Jurkat, Clone E6-1 (cell line): ENCODE measurements around the gene MERTK.
"Not testable (repeated sequence)": the region's sequence is repeated elsewhere in the genome, so short reads cannot be mapped to it uniquely, and the experiment has no call there.

Experiments used
- DNase-seq: peaks from one replicate; pipeline ENCODE4 v3.0.0-alpha.2; 2011; ENCODE audit warnings: low read depth, low spot score
- H3K4me3 ChIP-seq: 2 replicates; pipeline ENCODE4 v1.5.1; 2011; ENCODE audit warnings: mild to moderate bottlenecking, low read length, control low read depth, moderate library complexity

The MERTK gene

DNA sequence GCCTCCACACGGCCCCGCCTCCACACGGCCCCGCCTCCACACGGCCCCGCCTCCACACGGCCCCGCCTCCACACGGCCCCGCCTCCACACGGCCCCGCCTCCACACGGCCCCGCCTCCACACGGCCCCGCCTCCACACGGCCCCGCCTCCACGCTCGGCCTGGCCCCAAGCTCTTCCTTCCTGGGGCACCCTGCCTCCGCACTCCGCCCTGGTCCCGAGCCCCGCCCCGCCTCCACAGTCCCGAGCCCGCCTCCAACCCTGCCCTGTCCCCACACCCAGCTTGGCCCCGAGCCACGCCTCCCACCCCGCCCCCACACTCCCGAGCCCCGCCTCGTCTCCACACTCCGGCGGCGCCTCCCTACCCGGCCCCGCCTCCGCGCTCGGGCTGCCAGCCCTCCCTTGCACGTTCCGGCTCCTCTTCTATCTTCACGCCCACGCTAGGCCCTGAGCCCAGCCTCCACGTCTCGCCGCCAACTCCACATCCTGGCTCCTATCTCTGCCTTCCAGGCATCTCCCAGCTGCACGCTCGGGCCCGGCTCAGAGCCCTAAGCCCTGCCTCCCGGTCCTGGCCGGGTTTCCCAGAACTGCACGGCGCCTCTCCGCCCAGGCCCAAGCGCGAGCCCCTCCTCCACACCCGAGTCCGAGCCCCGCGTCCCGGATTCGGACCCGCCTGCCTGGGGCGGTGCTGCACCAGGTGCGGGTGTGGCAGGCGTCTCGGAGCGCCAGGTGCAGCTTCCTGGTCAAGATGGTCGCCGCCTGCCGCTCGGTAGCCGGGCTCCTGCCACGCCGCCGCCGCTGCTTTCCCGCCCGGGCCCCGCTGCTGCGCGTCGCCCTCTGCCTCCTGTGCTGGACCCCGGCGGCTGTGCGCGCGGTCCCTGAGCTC, 156.7 kb downstream of the MERTK start, which contains the start of gene TMEM87B:
Gene TMEM87B, plus strand, starts transcription at position 423 of the 883 bp plus-strand sequence. Its CDS starts 323 bp downstream, at position 746.
- DNase-seq = peak; percentile 92
- H3K4me3 ChIP-seq = peak within 1 kb of the TSS; percentile 82

- H3K4me3 ChIP-seq = peak overlapping the region; percentile 82
- DNase-seq = peak; percentile 42
These were observed 157.6 kb downstream of the MERTK start for GRCh38 chr2:112055730-112056625.

DNA sequence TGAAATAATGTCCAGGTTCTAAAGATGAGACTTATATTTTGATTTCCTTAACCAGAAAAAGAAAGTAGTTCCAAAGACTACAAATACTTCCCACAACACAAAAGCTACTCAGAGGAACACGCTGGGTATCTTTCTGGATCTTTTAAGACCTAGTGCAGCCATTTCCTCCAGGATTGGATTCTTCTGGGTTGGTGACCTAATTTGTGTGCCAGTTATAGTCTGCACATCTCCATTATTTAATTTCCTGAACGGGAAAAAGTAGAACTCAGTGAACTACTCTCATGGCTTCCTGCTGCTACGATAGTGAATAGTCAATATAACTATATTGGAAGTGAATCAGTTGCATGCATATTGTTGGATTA, 158.2 kb downstream of the MERTK start:
- DNase-seq = no peak
- peak overlapping the region; percentile 82 for H3K4me3 ChIP-seq

GRCh38 chr2:112059671-112060070, 161.3 kb downstream of the MERTK start:
- H3K4me3 ChIP-seq = no peak overlapping the region
- DNase-seq = no peak

DNA sequence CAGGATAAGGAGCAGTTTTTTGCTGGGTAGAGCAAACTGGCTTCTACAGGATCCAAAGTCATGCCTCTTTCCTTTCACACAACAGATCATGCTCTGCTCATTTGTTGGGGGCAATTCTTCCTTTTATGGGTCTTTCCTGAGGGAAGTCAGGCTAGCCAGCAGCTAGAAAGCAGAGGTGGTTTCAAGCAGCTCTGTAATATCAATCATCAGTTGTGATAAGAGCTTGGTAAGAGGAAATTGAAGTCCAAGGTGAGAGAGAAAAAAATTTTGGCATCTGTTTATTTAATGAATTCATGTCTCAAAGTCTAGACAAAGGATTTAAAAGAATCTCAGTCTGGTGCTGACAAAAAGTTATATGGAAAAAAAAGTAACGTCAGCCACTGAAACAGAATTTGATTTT, 162.9 kb downstream of the MERTK start:
- H3K4me3 ChIP-seq = no peak overlapping the region
- DNase-seq = no peak

GRCh38 chr2:112061840-112062239, 163.4 kb downstream of the MERTK start:
- DNase-seq = no peak
- no peak overlapping the region for H3K4me3 ChIP-seq

DNA sequence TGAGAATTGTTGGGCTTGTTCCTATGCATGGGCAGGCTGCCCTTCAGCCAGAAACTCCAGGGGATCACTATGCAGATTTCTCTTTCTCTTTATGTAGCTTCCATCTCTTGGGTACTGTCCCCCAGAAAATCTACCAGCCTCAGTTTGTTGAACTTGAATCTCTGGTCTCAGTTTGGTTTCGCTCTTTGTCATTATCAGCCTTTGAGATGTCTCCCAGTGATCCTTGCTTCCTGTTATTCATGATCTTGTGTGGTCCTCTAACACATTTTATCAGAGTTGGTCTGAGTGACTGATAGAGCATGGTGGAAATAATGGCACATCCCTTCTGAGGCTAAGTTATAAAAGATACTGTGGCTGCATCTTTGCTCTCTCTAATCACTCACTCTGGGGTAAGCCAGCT, 164.5 kb downstream of the MERTK start:
- no peak for DNase-seq
- no peak overlapping the region for H3K4me3 ChIP-seq

DNA sequence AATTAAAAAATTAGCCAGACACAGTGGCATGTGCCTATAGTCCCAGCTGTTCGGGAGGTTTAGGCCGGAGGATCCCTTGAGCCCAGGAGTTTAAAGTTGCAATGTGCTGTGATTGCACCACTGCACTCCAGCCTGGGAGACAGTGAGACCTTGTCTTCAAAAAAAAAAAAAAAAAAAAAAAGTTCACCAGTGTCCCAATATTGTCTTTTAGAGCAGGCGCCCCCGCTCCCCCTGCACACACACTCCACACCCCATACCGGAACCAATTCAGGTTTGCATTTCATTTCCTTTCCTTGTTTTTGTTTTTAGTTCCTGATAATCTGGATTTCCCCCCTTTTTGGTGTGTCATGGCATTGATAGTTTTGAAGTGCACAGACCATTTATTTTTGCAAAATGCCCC, 167.1 kb downstream of the MERTK start:
- H3K4me3 ChIP-seq = no peak overlapping the region
- no peak for DNase-seq

GRCh38 chr2:112065966-112066365, 167.6 kb downstream of the MERTK start:
- no peak for DNase-seq
- H3K4me3 ChIP-seq = no peak overlapping the region

DNA sequence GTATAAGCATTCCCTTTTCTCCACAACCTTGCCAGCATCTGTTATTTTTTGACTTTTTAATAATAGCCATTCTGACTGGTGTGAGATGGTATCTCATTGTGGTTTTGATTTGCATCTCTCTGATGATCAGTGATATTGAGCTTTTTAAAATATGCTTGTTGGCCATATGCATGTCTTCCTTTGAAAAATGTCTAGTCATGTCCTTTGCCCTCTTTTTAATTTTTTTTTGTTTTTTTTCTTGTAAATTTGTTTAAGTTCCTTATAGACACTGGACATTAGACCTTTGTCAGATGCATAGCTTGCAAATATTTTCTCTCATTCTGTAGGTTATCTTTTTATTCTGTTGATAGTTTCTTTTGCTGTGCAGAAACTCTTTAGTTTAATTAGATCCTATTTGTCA, 171.4 kb downstream of the MERTK start:
- not testable (repeated sequence) for DNase-seq, H3K4me3 ChIP-seq

DNA sequence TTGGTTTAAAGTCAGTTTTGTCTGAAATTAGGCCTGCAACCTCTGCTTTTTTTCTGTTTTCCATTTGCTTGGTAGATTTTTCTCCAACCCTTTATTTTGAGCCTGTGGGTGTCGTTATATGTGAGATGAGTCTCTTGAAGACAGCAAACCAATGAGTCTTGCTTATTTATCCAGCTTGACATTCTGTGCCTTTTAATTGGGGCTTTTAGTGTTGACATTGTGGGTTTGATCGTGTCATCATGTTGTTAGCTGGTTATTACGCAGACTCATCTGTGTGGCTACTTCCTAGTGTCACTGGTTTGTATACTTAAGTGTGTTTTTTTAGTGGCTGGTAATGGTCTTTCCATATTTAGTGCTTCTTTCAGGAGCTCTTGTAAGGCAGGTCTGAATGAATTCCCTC, 175.5 kb downstream of the MERTK start:
- DNase-seq = no peak
- no peak overlapping the region for H3K4me3 ChIP-seq

DNA sequence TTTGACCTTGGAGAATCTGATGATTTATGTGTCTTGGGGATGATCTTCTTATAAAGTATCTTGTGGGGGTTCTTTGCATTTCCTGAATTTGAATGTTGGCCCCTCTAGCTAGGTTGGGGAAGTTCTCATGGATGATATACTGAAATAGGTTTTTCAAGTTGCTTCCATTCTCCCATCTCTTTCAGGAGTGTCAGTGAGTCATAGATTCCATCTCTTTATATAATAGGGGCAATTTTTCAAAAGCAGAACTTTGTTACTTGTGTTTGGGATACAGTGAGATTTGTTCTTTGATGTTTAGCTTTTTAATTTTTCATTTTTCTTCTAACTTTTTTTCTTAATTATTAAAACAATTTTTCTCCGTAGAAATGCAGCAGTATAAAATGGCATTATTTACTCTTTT, 176.1 kb downstream of the MERTK start:
- no peak for DNase-seq
- H3K4me3 ChIP-seq = no peak overlapping the region

DNA sequence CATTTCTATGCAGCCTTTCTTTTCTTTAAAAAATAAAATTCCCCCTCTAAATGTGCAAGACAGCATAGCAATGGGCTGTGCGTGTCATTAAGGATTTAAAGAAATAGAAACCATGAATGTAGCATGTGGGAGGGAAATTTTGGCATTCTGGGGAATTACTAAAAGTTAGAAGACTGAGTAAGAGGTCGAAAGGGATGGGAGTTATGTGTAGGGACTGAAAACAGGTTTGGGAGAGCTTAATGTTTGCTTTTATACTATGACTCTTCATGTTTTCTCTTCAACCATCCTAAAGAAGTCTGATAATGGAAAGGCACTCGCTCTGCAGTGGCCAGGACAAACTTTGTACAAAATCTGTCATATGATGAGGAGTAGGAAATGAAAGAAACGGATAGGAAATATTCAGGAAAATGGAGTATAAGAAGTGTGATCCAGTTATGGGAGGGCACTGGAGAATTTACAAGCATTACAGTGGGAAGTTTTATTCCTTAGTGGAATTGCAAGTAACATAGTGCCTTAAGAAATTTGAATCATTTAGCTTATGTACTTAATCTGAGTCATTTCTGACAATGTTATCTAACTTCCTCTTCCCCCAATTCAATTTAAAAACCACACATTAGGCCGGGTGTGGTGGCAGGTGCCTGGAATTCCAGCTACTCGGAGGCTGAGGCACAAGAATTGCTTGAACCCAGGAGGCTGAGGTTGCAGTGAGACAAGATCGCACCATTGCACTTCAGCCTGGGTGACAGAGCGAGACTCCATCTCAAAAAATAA, 177.3 kb downstream of the MERTK start:
- DNase-seq = no peak
- no peak overlapping the region for H3K4me3 ChIP-seq

DNA sequence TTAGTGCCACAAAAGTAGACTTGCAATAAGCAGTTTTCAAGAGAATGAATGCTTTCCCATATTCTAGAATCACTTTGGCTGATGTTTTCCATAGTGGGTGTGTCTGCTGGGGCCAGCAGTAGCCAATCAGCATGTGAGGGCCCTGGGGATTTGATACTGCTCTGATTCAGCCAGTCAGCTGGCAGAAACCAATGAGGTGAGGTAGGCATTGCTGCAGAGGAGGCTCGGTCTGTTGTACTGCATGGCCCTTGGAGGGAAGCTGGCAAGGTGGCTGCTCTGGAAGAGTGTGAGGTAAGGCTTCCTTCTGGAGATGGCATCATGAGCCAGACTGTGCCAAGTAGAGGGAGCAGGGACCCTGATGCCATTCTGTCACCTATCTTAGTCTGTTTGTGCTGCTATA, 179.4 kb downstream of the MERTK start:
- no peak for DNase-seq
- no peak overlapping the region for H3K4me3 ChIP-seq
